GM19023 (cell line): ENCODE results near the gene ST8SIA1.
"Not testable (repeated sequence)": the region's sequence is repeated elsewhere in the genome, so short reads cannot be mapped to it uniquely, and the experiment has no call there.

Experiments
- ATAC-seq: cut with Tn5 transposase; IDR thresholded peaks from one replicate; pipeline ENCODE4 v1.9.1; 2021; ENCODE audit warnings: mild to moderate bottlenecking, moderate library complexity; ENCODE audit not compliant: unreplicated experiment

The ST8SIA1 gene

GRCh38 chr12:22180705-22181104, 153.8 kb downstream of the ST8SIA1 start:
- ATAC-seq: no peak

GRCh38 chr12:22173177-22173576, 161.3 kb downstream of the ST8SIA1 start:
- no peak for ATAC-seq

GRCh38 chr12:22172501-22172900, 162.0 kb downstream of the ST8SIA1 start:
- ATAC-seq: no peak

GRCh38 chr12:22169376-22169775, 165.1 kb downstream of the ST8SIA1 start:
- ATAC-seq: no peak

- ATAC-seq: no peak
These were observed 170.4 kb downstream of the ST8SIA1 start for GRCh38 chr12:22164139-22164538.

GRCh38 chr12:22163594-22163993, 170.9 kb downstream of the ST8SIA1 start:
- ATAC-seq: no peak

- no peak for ATAC-seq
These were observed 174.0 kb downstream of the ST8SIA1 start for GRCh38 chr12:22160396-22161003.

- ATAC-seq: not testable (repeated sequence)
These were observed 185.2 kb downstream of the ST8SIA1 start for GRCh38 chr12:22149286-22149685.

GRCh38 chr12:22146686-22147085, 187.8 kb downstream of the ST8SIA1 start:
- ATAC-seq: peak; percentile 67
